Ishikawa (cell line): Measurements from ENCODE around the gene BLM.

Experiments used
- CEBPB ChIP-seq: IDR thresholded peaks from 2 replicates; pipeline ENCODE4 v1.6.1; 2012
- EP300 ChIP-seq: IDR thresholded peaks from 2 replicates; pipeline ENCODE4 v1.6.1; 2012; ENCODE audit warnings: borderline replicate concordance
- FOXM1 ChIP-seq: IDR thresholded peaks from 2 replicates; pipeline ENCODE4 v1.6.1; 2012; ENCODE audit warnings: low read depth, borderline replicate concordance

- TF ChIP-seq CEBPB (no peak), FOXM1 (no peak), EP300 (no peak)
Measured at GRCh38 chr15:90765966-90766365, 48.8 kb downstream of the BLM start.
